Measurements from ENCODE around the gene NOS3.
"Not testable (repeated sequence)": the region's sequence is repeated elsewhere in the genome, so short reads cannot be mapped to it uniquely, and the experiment has no call there.

NOS3 gene

DNA sequence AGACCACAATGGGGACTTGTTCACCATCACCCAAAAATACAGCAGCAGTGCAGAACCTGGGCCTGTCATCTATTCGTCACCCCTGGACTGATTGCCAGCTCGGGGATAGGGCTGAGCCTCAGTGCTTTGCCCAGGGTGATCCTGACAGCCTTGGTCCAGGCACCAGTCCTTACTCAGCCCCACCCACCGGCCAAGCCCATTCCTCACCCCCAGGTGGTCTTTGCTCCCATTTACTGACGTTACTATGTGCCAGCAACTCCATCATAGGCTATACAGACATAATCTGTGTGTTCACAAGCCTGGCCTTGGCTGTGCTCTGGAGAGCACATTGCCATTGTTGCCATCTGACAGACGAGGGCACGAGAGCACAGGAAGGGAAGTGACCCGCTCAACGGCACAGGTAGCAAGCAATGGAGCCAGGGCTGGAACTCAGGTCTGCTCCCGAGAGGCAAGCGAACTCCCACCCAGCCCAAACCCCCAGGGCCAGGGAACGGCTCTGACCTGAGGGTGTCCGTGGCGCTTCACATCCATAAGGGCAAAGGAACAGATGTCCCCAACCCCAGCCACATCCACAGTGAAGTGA lies 26.6 kb downstream of the NOS3 start:
- no peak for DNase-seq (ENCODE audit: low spot score)

GRCh38 chr7:151017953-151018420 lies 27.2 kb downstream of the NOS3 start:
- peak; percentile 83 for DNase-seq (ENCODE audit: low spot score)

DNA sequence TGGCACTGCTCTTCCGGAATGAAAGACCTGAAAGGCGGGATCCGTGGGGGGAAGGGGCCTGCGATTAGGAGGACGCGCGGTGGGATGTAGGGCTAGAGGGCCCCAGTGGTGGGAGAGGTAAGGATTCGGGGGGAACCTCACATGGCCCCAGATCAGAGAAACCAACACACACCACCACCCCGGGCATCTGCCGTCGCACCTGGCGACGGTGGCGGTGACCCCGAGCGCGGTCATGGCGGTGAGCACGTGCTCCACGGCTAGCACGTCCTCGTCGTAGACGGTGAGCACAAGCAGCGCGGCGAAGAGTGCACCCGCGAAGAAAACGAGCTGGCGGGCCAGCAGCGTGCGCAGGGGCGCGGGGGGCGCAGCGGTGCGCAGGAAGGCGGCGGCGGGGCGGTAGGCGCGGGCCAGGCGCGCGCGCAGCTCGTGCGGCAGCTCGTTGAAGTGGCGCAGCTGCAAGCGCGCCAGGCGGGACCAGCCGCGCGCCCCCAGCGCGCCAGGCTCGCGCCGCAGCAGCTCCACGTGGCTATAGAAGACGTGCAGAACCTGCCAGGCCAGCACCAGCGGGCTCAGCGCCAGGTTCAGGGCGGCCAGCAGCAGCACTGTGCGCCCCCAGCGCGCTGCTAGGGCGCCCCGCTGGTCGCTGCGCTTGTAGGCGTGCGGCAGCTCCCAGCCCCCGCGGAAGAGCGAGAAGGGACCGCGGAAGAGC lies 27.8 kb downstream of the NOS3 start:
- DNase-seq (ENCODE audit: low spot score) = no peak

GRCh38 chr7:151019130-151019447 lies 28.3 kb downstream of the NOS3 start:
- DNase-seq (ENCODE audit: low spot score) = no peak

DNA sequence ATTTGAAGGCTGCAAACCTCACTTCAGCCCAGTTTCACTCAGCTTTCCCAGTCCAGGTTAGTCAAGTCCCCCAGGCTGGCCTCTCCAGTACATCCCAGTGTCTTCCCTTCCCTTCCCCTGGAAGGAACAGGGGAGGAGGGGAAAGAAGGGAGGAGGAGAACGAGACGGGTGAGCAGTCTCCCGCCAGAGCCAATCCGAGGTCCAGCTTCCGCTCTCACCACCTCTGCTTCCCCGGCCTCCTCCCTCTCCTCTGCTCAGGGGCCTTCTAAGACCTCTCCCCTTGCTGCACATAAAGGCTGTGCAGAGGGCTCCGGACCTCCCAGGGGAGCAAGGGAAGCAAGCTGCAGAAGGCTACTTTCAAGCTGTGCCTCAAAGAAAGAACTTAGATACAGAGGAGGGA lies 29.4 kb downstream of the NOS3 start:
- no peak for DNase-seq (ENCODE audit: low spot score)

DNA sequence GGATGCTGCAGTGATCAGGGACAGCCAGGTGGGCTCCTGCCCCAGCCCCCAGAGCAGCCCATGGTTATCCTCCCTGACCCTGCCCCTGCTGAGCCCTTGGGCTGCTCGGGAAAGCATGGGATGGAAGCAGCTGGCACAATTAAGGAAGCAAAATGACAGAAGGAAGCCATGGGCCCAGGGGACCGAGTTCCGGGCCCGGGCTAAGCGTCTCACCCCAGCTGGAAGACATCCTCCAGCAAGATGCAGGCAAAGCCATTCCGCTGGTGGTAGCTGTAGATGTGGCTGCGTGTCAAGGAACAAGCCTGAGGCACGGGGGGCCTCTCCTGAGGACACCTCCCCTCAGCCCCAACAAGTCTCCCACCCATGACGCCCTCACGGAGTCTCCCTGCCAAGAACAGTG lies 32.4 kb downstream of the NOS3 start:
- DNase-seq (ENCODE audit: low spot score) = no peak

DNA sequence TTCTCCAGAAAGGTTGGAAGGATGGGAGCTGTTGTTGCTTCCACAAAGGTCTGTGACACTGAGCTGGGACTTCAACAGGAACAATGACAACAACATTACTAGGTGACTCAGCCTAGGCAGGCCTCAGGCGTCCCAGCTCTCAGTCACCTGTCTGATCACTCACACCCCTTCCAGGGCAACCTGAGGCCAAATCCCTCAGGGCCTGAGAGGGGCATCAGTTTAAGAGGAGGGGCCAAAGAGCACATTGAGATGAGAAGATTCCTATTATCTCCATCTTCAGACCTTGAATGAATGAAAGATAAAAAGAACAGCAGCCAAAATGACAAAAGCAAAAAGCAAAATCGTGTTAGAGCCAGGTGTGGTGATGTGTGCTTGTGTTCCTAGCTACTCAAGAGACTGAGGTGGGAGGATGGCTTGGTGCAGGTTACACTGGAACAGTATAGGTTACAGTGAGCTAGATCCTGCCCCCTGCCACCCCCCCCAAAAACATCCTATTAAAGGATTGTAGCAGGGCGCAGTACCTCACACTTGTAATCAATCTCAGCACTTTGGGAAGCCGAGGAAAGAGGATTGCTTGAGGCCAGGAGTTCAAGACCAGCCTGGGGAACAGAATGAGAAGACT lies 33.7 kb downstream of the NOS3 start, which contains the start of gene ATG9B:
Gene ATG9B, minus strand, starts transcription at position 60 of the 622 bp plus-strand sequence. CDS start 71 bp downstream, outside the sequence.
- no peak for DNase-seq (ENCODE audit: low spot score)

- no peak for DNase-seq (ENCODE audit: low spot score)
Observed at GRCh38 chr7:151025924-151026671, 35.3 kb downstream of the NOS3 start.

DNA sequence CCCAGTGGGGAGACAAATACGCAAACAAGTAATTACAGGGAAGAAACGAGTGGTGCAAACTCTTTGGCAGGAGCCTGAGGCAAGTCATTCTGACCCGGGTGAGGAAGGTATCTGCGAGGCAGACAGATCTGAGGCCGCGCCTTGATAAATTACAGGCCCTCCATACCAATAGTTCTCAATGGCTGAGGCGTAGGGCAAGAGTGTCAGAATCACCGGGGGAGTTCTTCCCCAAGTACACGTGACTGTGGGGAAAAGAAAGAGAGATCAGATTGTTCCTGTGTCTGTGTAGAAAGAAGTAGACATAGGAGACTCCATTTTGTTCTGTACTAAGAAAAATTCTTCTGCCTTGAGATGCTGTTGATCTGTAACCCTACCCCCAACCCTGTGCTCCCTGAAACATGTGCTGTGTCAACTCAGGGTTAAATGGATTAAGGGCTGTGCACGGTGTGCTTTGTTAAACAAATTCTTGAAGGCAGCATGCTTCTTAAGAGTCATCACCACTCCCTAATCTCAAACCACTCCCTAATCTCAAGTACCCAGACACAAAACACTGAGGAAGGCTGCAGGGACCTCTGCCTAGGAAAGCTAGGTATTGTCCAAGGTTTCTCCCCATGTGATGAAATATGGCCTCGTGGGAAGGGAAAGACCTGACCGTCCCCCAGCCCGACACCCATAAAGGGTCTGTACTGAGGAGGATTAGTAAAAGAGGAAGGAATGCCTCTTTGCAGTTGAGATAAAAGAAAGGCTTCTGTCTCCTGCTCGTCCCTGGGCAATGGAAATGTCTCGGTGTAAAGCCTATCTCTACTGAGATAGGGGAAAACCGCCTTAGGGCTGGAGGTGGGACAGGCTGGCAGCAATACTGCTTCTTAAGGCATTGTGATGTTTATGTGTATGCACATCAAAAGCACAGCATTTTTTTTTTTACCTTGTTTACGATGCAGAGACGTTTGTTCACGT lies 36.2 kb downstream of the NOS3 start:
- not testable (repeated sequence) for DNase-seq (ENCODE audit: low spot score)

GRCh38 chr7:151027728-151028130 lies 36.9 kb downstream of the NOS3 start:
- DNase-seq (ENCODE audit: low spot score) = not testable (repeated sequence)

DNA sequence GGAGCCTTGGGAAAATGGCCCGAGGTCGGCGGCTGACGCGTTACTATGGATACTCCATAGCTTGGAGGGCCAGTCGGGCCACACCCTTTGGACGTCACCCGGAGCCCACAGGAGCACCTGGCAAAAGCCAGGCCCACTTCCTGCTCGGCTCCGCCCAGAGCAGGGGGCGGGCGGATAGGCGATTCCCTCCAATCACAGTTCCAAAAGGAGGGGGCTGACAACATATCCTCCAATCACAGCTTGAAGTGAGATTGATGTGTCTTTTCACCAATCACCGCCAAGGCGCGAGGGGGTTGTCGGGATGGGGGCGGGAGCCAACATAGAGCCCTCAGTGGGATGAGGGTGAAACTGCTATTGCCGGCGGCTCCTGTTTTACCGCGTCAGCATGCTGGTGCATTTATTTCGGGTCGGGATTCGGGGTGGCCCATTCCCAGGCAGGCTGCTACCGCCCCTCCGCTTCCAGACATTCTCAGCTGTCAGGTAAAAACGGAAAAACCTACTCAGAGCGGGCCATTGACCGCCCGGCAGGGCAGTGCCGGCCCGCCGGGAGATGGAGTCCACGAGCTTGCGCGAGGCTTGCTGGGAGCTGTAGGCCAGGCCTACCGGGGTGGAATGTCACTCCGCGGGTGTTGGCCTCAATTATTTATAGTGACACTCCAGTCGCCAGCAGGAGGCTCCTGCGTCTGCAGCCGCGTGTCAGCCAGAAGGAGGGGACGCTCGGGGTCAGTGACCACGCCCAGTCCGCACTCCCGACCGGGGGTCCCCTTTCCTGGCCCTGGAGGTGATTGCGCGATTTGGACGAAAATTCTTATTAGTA lies 37.5 kb downstream of the NOS3 start, which contains the start of gene ABCB8:
Gene ABCB8, plus strand, starts transcription at position 320 of the 817 bp plus-strand sequence. Its CDS starts 66 bp downstream, at position 386.
- DNase-seq (ENCODE audit: low spot score) = peak; percentile 99

- DNase-seq (ENCODE audit: low spot score) = no peak
Observed at GRCh38 chr7:151028948-151029501, 38.2 kb downstream of the NOS3 start.

DNA sequence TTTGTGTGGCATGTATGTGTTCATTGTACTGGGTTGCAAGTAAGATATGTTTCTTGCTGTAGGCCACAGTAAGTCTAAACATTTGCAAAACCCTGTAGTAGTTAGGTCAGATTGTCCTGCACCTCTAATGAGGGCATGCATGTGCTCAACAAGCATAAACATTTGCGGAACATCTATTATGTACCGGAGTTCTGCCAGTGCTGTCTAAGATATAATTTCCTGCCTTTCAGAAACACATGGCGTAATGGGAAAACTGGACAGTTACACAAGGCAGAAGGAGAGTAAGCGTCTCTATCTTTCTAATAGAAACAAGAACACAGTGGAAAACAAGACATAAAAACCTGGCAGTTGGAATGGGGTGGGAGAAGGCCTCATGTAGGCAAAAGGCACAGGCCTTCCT lies 40.2 kb downstream of the NOS3 start:
- no peak for DNase-seq (ENCODE audit: low spot score)

- no peak for DNase-seq (ENCODE audit: low spot score)
Observed at GRCh38 chr7:151032936-151033863, 42.4 kb downstream of the NOS3 start.

GRCh38 chr7:151033864-151034249 lies 43.0 kb downstream of the NOS3 start:
- DNase-seq (ENCODE audit: low spot score) = no peak

GRCh38 chr7:151034312-151035025 lies 43.7 kb downstream of the NOS3 start:
- no peak for DNase-seq (ENCODE audit: low spot score)

DNA sequence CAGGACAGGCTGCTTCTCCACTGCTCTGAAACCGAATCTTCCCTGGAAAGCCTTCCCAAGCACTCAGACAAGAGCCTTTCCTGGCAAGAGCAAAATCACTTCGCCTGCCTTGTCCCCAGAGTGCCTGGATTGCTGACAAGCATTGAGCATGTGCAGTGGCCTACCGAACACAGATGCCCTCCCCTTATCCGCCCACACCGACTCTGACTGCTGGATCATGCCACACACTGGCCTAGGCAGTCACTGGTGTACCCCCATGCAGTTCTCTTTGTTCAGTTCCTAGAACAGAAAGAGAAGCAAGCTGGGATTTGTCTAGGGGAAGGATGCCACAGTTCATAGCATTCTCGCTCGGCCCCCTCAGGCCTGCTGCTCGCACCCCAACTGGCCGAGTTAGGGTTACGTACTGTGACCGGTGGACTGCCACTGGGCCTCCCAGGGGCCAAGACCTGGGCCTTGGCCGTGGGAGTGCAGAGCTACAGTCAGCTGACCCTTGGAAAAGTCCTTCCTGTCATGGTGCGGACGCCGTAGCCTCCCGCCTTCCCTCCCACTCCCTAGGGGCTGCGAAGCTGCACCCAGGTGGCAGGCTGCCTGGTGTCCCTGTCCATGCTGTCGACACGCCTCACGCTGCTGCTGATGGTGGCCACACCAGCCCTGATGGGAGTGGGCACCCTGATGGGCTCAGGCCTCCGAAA lies 44.4 kb downstream of the NOS3 start:
- no peak for DNase-seq (ENCODE audit: low spot score)

DNA sequence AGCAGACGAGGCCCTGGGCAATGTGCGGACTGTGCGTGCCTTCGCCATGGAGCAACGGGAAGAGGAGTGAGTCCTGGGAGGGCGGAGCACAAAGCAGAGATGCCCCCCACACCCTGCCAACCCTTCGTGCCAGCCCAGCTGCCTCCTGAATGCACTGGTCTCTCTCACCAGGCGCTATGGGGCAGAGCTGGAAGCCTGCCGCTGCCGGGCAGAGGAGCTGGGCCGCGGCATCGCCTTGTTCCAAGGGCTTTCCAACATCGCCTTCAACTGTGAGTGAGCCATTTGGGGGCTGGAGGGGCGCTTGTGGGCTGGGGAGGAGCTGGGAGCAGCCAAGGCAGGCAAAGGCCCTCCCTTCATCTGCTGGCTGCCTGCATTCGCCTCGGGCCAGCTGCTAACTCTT lies 45.1 kb downstream of the NOS3 start:
- no peak for DNase-seq (ENCODE audit: low spot score)

Data from left forelimb (tissue), 1 donor.